Upper lobe of left lung (tissue), 4 donors: Measurements from ENCODE around the gene COASY.

Experiments
- EP300 ChIP-seq, 4 donors: sonication (generic); formaldehyde crosslinking; IDR thresholded peaks; one replicate each; pipeline ENCODE4 v1.5.1; 2017; ENCODE audit warnings: antibody characterized with exemption in 4 of 4, control low read depth in 2 of 4
- POLR2A ChIP-seq, 4 donors: fragments of 450-650 bp; IDR thresholded peaks; one replicate each; pipeline ENCODE4 v1.5.1; 2016 to 2017; ENCODE audit warnings: antibody characterized with exemption in 4 of 4, mild to moderate bottlenecking in 2 of 4
- TF ChIP-seq, protein P1 (sequence below), 6 experiments: fragments of 450-650 bp in 4 of 6; fragments of 200-600 bp in 2 of 6; sonication (generic) in 2 of 6; IDR thresholded peaks; one replicate each; pipeline ENCODE4 v1.5.1; 2016 to 2019; ENCODE audit warnings: antibody characterized with exemption in 6 of 6

- TF ChIP-seq EP300 (IDR thresholded peaks at IDR 0.05) (no peak), POLR2A (IDR thresholded peaks at IDR 0.05) (no peak)
- TF ChIP-seq, protein P1, sequence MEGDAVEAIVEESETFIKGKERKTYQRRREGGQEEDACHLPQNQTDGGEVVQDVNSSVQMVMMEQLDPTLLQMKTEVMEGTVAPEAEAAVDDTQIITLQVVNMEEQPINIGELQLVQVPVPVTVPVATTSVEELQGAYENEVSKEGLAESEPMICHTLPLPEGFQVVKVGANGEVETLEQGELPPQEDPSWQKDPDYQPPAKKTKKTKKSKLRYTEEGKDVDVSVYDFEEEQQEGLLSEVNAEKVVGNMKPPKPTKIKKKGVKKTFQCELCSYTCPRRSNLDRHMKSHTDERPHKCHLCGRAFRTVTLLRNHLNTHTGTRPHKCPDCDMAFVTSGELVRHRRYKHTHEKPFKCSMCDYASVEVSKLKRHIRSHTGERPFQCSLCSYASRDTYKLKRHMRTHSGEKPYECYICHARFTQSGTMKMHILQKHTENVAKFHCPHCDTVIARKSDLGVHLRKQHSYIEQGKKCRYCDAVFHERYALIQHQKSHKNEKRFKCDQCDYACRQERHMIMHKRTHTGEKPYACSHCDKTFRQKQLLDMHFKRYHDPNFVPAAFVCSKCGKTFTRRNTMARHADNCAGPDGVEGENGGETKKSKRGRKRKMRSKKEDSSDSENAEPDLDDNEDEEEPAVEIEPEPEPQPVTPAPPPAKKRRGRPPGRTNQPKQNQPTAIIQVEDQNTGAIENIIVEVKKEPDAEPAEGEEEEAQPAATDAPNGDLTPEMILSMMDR (IDR thresholded peaks at IDR 0.05) = no peak
Observed at GRCh38 chr17:42564815-42565522, 3.0 kb downstream of the COASY start.
